SW 1271 (cell line): Measurements from ENCODE around the gene OR2V2.

ENCODE experiments used
- DNase-seq, 2 experiments: peaks; one replicate each; lab custom pipeline; 2025; lab: John Stamatoyannopoulos, UW

Gene OR2V2

DNA sequence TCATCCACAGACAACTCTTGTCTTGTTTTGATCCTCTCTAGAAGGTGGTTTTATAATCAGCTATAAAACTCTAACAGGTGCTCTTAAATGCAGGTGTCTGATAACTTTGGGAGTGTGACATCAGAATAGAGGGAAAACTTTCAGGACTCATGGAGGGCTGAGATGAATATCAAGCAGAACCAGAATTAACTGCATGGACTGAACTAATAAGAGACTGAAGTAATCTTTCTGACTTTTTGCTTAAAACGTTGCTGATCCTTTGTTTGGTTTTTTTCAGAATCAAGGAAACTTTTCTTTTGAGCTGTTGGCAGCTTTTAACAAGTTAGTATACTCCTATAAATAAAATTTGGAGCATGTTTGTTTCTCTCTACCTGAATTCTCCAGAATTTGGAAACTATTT is 2.3 kb upstream of the OR2V2 start:
- no peak for DNase-seq

GRCh38 chr5:181149355-181149754 is 2.0 kb downstream of the OR2V2 start:
- no peak for DNase-seq

DNA sequence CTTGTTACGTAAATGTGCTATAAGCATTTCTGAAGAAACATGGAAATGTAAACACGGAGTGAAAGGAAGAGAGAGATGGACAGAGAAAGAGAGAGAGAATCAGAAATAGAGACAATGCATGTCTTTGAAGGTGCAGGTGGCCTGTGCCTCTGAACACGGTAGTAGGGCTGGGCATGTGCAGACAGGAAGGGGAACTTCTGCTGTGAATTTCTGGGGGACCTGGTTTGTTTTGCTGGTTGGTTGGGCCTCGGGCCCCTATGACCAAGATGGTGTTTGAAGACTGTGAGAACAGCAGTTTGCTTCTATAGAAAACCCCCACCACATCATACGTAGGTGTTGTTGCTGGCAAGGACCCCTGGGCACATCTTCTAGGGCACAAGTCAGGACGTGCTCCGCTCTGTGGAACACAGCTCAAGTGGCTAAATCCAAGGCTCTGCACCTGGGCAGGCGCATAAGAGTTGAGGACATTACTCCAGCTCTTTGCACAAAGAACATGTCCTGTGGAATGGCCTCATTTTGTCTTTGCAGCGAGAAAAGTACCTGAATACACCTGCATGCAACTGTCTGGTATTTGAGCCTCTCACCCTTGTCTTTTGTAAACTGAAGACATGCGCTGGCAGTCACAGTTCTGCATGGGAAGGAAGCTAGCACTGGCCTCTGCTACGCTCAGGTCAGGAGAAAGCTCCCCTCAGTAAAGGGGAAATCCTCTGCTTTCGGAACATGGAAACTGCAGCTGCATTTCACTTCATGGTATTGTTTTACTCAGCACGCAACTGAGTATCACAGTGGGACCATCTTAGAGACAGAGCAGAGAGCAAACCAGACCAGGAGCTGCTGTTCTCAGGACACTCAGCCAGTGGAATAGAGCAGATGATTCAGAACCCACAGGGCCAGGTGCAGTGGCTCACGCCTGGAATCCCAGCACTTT is 2.7 kb downstream of the OR2V2 start:
- DNase-seq: no peak

DNA sequence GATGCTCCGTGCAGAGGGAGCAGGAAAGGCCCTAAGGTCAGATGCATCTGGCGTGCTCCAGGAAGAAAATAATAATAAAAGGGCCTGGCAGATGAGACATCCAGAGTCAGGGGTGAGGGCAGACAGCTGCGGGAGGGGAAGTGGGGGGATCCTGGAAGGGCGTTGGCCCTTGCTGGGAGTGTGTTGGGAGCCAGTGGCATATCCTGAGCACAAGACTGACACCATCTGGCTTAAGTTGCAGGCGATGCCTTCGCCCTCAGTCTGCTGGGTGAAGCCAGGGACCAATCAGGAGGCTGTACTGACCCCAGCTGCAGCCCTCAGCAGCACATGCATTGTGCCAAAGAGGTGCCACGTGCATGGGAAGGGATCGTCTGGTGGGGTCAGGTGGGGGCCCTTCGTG is 3.8 kb downstream of the OR2V2 start:
- DNase-seq: no peak

DNA sequence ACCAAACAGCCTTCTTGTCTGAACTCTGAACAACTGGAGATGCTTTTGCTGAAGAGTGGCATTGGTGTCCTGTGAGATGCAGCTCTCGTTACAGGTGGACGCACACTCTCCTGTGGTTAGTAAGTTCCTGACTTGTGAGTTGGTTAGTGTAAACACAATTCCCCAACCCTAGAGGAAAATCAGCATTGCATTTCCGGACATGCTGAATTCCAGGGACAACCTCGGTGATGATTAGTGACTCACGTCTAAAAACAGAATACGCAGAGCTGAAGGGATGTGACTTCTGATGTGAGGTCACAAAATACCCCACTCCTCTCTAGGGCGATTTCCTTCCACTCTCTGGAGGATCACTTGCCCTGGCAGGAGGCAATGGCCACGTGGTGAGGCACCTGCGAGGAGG is 5.0 kb downstream of the OR2V2 start:
- peak in 1 of 2 experiments; percentile 51 for DNase-seq

- no peak for DNase-seq
Measured at GRCh38 chr5:181153814-181154213, 6.4 kb downstream of the OR2V2 start.

- no peak for DNase-seq
Measured at GRCh38 chr5:181156758-181157157, 9.4 kb downstream of the OR2V2 start.

- DNase-seq: no peak
Measured at GRCh38 chr5:181158869-181159268, 11.5 kb downstream of the OR2V2 start.

GRCh38 chr5:181159286-181160151 is 12.1 kb downstream of the OR2V2 start:
- peak; percentile 74 to 85 for DNase-seq

DNA sequence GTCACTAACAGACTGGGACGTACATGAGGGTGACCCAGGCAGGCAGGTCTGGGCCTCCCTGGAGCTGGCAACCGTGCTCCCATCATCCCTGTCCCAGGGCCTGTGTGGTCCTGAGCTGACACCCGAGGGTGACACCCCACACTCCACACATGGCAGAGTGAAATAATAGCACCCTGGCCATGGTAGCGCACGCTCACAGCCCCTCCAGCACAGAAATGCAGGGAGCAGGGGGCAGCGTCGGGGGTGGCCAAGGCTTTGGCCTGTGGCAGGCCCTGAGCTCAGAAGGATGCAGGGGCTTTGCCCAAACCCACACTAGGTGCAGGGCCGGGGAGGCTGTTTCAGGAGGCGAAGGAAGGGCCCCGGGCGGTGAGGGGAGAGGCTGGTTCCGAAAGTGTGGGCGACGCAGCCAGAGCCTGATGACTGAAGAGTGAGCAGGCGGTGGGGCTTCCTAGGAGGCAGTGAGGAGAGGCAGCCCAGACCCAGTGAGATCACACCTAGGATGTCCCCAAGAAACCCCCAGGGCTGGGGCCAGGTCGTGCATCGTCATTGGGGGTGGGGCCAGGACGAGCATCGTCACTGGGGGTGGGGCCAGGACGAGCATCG is 12.9 kb downstream of the OR2V2 start:
- DNase-seq: no peak

DNA sequence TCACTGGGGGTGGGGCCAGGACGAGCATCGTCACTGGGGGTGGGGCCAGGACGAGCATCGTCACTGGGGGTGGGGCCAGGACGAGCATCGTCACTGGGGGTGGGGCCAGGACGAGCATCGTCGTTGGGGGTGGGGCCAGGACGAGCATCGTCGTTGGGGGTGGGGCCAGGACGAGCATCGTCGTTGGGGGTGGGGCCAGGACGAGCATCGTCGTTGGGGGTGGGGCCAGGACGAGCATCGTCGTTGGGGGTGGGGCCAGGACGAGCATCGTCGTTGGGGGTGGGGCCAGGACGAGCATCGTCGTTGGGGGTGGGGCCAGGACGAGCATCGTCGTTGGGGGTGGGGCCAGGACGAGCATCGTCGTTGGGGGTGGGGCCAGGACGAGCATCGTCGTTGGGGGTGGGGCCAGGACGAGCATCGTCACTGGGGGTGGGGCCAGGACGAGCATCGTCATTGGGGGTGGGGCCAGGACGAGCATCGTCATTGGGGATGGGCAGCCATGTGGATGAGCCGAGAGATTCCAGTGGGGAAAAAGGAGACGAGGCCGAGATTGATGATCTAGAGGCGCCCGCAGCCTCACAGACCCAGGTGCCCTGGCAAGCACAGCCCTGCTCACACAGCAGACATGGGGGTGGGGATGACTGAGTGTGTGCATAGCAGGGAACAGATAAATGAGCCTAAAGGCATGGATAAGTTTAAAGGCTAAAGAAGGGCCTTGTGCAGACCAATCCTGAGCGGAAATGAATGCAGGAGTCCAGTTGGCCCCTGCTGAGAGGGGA is 13.6 kb downstream of the OR2V2 start:
- peak in 1 of 2 experiments; percentile 11 for DNase-seq

GRCh38 chr5:181161534-181162175 is 14.3 kb downstream of the OR2V2 start:
- no peak for DNase-seq

- DNase-seq: no peak
Measured at GRCh38 chr5:181163487-181164075, 16.2 kb downstream of the OR2V2 start.

GRCh38 chr5:181164076-181164952 is 16.9 kb downstream of the OR2V2 start:
- no peak for DNase-seq

DNA sequence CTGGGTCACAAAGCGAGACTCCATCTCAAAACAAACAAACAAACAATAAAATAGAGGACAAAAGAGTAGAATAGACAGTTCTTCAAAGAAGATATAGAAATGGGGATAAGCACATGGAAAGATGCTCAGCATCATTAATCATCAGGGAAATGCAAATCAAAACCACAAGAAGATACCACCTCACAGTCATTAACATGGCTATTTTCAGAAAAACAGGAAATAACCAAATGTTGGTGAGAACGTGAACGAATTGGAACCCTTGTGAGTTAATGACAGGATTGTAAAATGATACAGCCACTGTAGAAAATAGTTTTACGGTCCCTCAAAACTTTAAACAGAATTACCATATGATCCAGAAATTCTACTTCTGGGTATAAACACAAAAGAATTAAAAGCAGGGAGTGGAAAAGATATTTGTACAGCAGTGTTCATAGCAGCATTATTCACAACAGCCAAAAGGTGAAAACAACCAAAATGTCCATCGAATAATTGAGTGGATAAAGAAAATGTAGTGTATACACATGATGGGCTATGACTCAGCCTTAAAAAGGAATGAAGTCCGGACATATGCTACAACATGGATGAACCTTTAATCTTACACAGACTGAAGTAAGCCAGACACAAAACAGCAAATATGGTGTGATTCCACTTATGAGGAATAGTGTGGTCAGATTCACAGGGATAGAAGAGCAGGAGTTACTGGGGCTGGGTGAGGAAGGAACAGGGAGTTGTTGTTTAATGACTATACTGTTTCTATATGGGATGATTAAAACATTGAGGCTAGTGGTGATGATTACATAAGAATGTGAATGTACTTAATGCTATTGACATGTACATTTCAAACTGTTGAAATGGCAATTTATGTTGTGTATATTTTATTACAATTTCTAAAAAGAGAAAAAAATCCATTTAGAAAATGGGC is 19.7 kb downstream of the OR2V2 start:
- no peak for DNase-seq

- peak in 1 of 2 experiments; percentile 18 for DNase-seq
Measured at GRCh38 chr5:181167814-181168488, 20.6 kb downstream of the OR2V2 start.

DNA sequence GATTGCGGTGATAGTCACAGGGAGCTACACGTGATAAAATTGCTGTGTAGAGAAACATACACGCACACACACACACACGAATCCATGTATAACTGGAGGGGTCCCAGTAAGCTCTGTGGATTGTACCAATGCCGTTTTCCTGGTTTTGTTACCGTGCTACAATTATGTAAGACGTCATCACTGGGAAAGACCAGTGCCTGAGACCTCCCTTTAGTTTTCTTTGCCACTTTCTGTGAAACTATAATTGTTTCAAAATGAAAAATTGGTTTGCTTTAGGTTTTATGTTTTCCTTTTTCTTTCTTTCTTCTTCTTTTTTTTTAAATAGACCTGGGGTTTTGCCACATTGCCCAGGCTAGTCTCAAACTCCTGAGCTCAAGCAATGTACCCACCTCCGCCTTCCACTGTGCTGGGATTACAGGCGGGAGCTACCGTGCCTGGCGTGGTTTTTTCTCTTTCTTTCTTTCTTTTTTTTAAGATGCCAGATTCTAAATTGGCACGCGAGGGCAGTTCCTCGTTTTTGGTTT is 21.3 kb downstream of the OR2V2 start:
- no peak for DNase-seq
